ENCODE results near the gene P2RX5. TPM values are rescaled to one million over a fixed set of nuclear protein-coding genes. Genes with fewer than 3 reads are reported as not detected.
"Not testable (repeated sequence)": the region's sequence is repeated elsewhere in the genome, so short reads cannot be mapped to it uniquely, and the experiment has no call there.

The P2RX5 gene
- polyA plus RNA-seq, 1 donor (not counting 4 experiments of a cell fraction or from before 2014, with no cell fraction given) = 0.43 TPM

GRCh38 chr17:3710951-3711383 lies 15.0 kb upstream of the P2RX5 start:
- Histone ChIP-seq H3K9me1 (ENCODE audit: control insufficient read depth, extremely low read depth, insufficient read depth, low read length) (no peaks in the 10 kb centered on the region), H3K27me3 (ENCODE audit: control insufficient read depth, extremely low read depth, insufficient read depth, low read length) (no peaks in the 10 kb centered on the region), H3K79me2 (ENCODE audit: control insufficient read depth, insufficient read depth, low read length) (no peaks in the 10 kb centered on the region), H3K9ac (ENCODE audit: control insufficient read depth, extremely low read depth, insufficient read depth, low read length) (no peak overlapping the region), H4K20me1 (ENCODE audit: control insufficient read depth, extremely low read depth, insufficient read depth, low read length) (no peaks in the 10 kb centered on the region), H2AFZ (ENCODE audit: control insufficient read depth, low read length) (no peak overlapping the region), H3K4me2 (ENCODE audit: control insufficient read depth, extremely low read depth, insufficient read depth, low read depth, low read length) (no peak overlapping the region), H3K4me3 (ENCODE audit: control insufficient read depth in 2 of 3, extremely low read depth in 1 of 3, insufficient read depth in 2 of 3, low read depth in 1 of 3, low read length in 3 of 3) (no peak overlapping the region), H3K27ac (ENCODE audit: control insufficient read depth, insufficient read depth, low read length) (no peak overlapping the region), H3K4me1 (ENCODE audit: control insufficient read depth, extremely low read depth, insufficient read depth, low read length) (peaks cover 2% of the 10 kb centered on the region), H3K9me3 (ENCODE audit: control insufficient read depth, low read depth, low read length) (no peaks in the 10 kb centered on the region), H3K36me3 (ENCODE audit: control insufficient read depth in 2 of 2, extremely low read depth in 1 of 2, insufficient read depth in 2 of 2, low read length in 2 of 2) (peaks cover 0 to 11% of the 10 kb centered on the region in 2 experiments)
- dilution Hi-C loops (cut with MboI; ENCODE audit: extremely low pct_ligation_motif_present, low sequenced_read_pairs) = no loop called here
- no peak for DNase-seq (ENCODE audit: low read depth, low spot score)
- FAIRE-seq = no peak
- TF ChIP-seq, protein P1, sequence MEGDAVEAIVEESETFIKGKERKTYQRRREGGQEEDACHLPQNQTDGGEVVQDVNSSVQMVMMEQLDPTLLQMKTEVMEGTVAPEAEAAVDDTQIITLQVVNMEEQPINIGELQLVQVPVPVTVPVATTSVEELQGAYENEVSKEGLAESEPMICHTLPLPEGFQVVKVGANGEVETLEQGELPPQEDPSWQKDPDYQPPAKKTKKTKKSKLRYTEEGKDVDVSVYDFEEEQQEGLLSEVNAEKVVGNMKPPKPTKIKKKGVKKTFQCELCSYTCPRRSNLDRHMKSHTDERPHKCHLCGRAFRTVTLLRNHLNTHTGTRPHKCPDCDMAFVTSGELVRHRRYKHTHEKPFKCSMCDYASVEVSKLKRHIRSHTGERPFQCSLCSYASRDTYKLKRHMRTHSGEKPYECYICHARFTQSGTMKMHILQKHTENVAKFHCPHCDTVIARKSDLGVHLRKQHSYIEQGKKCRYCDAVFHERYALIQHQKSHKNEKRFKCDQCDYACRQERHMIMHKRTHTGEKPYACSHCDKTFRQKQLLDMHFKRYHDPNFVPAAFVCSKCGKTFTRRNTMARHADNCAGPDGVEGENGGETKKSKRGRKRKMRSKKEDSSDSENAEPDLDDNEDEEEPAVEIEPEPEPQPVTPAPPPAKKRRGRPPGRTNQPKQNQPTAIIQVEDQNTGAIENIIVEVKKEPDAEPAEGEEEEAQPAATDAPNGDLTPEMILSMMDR (optimal IDR thresholded peaks at IDR 0.05 in 1 of 3, IDR thresholded peaks at IDR 0.05 in 1 of 3, conservative IDR thresholded peaks at IDR 0.05 in 1 of 3; ENCODE audit: extremely low read depth in 1 of 3, insufficient read depth in 2 of 3, low read length in 3 of 3) = no peak
- no peak for TF ChIP-seq EZH2 (IDR thresholded peaks at IDR 0.05; ENCODE audit: low read length)

DNA sequence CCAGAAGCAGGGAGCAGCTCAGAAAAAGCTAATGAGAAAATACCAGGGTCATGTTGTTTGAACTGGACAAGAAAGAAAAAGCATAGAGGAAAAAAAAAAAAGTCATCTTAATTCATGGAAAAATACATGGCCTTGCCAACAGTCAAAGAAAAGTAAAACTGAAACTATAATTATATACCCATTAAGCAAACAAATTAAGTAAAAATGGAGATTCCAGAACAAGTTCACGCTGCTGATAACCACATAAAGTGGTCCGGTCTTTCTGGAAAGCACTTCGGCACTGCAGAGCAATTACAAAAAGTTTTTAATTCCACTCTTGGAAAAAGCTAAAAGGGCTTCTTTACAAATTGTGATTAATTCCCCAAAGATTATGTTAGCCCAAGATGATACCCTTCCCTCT lies 12.4 kb upstream of the P2RX5 start:
- Histone ChIP-seq H3K27me3 (ENCODE audit: control insufficient read depth, extremely low read depth, insufficient read depth, low read length) (no peaks in the 10 kb centered on the region), H3K4me1 (ENCODE audit: control insufficient read depth, extremely low read depth, insufficient read depth, low read length) (peaks cover 2% of the 10 kb centered on the region), H3K9me3 (ENCODE audit: control insufficient read depth, low read depth, low read length) (no peaks in the 10 kb centered on the region), H2AFZ (ENCODE audit: control insufficient read depth, low read length) (no peak overlapping the region), H3K4me2 (ENCODE audit: control insufficient read depth, extremely low read depth, insufficient read depth, low read depth, low read length) (no peak overlapping the region), H4K20me1 (ENCODE audit: control insufficient read depth, extremely low read depth, insufficient read depth, low read length) (no peaks in the 10 kb centered on the region), H3K9me1 (ENCODE audit: control insufficient read depth, extremely low read depth, insufficient read depth, low read length) (no peaks in the 10 kb centered on the region), H3K9ac (ENCODE audit: control insufficient read depth, extremely low read depth, insufficient read depth, low read length) (no peak overlapping the region), H3K27ac (ENCODE audit: control insufficient read depth, insufficient read depth, low read length) (no peak overlapping the region), H3K79me2 (ENCODE audit: control insufficient read depth, insufficient read depth, low read length) (no peaks in the 10 kb centered on the region), H3K36me3 (ENCODE audit: control insufficient read depth in 2 of 2, extremely low read depth in 1 of 2, insufficient read depth in 2 of 2, low read length in 2 of 2) (peaks cover 0 to 2% of the 10 kb centered on the region in 2 experiments), H3K4me3 (ENCODE audit: control insufficient read depth in 2 of 3, extremely low read depth in 1 of 3, insufficient read depth in 2 of 3, low read depth in 1 of 3, low read length in 3 of 3) (no peak overlapping the region)
- TF ChIP-seq, protein P1 (optimal IDR thresholded peaks at IDR 0.05 in 1 of 3, IDR thresholded peaks at IDR 0.05 in 1 of 3, conservative IDR thresholded peaks at IDR 0.05 in 1 of 3; ENCODE audit: extremely low read depth in 1 of 3, insufficient read depth in 2 of 3, low read length in 3 of 3) = no peak
- TF ChIP-seq EZH2 (IDR thresholded peaks at IDR 0.05; ENCODE audit: low read length) = no peak
- dilution Hi-C loops (cut with MboI; ENCODE audit: extremely low pct_ligation_motif_present, low sequenced_read_pairs) = no loop called here
- FAIRE-seq (no peak), DNase-seq (ENCODE audit: low read depth, low spot score) (no peak)

- FAIRE-seq; H3K79me2 ChIP-seq (ENCODE audit: control insufficient read depth, insufficient read depth, low read length); H3K27me3 ChIP-seq (ENCODE audit: control insufficient read depth, extremely low read depth, insufficient read depth, low read length); H3K9me3 ChIP-seq (ENCODE audit: control insufficient read depth, low read depth, low read length); H2AFZ ChIP-seq (ENCODE audit: control insufficient read depth, low read length); H3K4me2 ChIP-seq (ENCODE audit: control insufficient read depth, extremely low read depth, insufficient read depth, low read depth, low read length); H4K20me1 ChIP-seq (ENCODE audit: control insufficient read depth, extremely low read depth, insufficient read depth, low read length); H3K9me1 ChIP-seq (ENCODE audit: control insufficient read depth, extremely low read depth, insufficient read depth, low read length); H3K4me1 ChIP-seq (ENCODE audit: control insufficient read depth, extremely low read depth, insufficient read depth, low read length); H3K4me3 ChIP-seq (ENCODE audit: control insufficient read depth in 2 of 3, extremely low read depth in 1 of 3, insufficient read depth in 2 of 3, low read depth in 1 of 3, low read length in 3 of 3); H3K36me3 ChIP-seq (ENCODE audit: control insufficient read depth in 2 of 2, extremely low read depth in 1 of 2, insufficient read depth in 2 of 2, low read length in 2 of 2); DNase-seq (ENCODE audit: low read depth, low spot score); H3K9ac ChIP-seq (ENCODE audit: control insufficient read depth, extremely low read depth, insufficient read depth, low read length); H3K27ac ChIP-seq (ENCODE audit: control insufficient read depth, insufficient read depth, low read length); dilution Hi-C loops (cut with MboI; ENCODE audit: extremely low pct_ligation_motif_present, low sequenced_read_pairs): not testable (repeated sequence)
Observed at GRCh38 chr17:3705718-3705984, 9.7 kb upstream of the P2RX5 start.

Measured in keratinocyte (primary cell).